ENCODE measurements around the gene SAMD13. TPM values are rescaled to one million over a fixed set of nuclear protein-coding genes. Genes with fewer than 3 reads are reported as not detected.

Gene SAMD13
- total RNA-seq, 6 experiments from 2014 or later: 0.40 to 0.68 (median 0.47) TPM; not detected in 3

- H3K4me3 ChIP-seq: no peak overlapping the region
- H3K27ac ChIP-seq: no peak overlapping the region
- no peak for ATAC-seq
- H3K9me3 ChIP-seq: no peaks in the 10 kb centered on the region
- no peak for DNase-seq
- no peak for TF ChIP-seq CTCF (IDR thresholded peaks at IDR 0.05)
- H3K4me1 ChIP-seq: no peaks in the 10 kb centered on the region
- intact Hi-C loops (cut with DNase I): no loop called here
- WGBS (ENCODE audit: insufficient coverage, low coverage, low lambda C conversion rate, missing lambda C conversion rate): 88% methylated on average over 2 of the region's 2 CpGs
- H3K27me3 ChIP-seq: no peaks in the 10 kb centered on the region
- H3K36me3 ChIP-seq: no peaks in the 10 kb centered on the region
Measured at GRCh38 chr1:84330125-84330984, 28.8 kb downstream of the SAMD13 start.

- H3K27me3 ChIP-seq: no peaks in the 10 kb centered on the region
- WGBS (ENCODE audit: insufficient coverage, low coverage, low lambda C conversion rate, missing lambda C conversion rate): 53% methylated on average over 3 of the region's 3 CpGs
- TF ChIP-seq CTCF (IDR thresholded peaks at IDR 0.05) (no peak), POLR2A (IDR thresholded peaks at IDR 0.05) (no peak)
- DNase-seq (no peak), ATAC-seq (no peak)
- H3K4me3 ChIP-seq: no peak overlapping the region
- no peaks in the 10 kb centered on the region for H3K4me1 ChIP-seq
- no peaks in the 10 kb centered on the region for H3K9me3 ChIP-seq
- no peak overlapping the region for H3K27ac ChIP-seq
- intact Hi-C loops (cut with DNase I): no loop called here
- no peaks in the 10 kb centered on the region for H3K36me3 ChIP-seq
Measured at GRCh38 chr1:84339503-84339902, 38.0 kb downstream of the SAMD13 start.

DNA sequence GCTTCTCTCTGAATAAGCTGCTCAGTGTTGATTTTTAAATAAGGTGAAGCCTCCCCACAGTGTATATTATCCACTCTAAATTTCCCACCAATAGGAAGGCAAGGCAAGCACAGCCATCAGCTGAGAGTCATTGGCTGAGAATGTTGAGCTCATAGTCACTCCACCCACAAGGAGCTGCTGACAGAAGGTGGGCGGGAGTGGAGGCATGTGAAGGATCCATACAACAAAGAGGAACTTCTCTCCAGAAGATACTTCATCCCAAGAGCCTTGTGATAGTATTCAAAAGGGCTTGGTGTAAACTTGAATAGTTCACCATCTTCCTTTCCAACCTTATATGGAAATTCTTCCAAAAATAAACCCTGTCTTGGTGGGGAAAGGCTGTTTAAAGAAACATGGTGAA lies 42.8 kb downstream of the SAMD13 start:
- Histone ChIP-seq H3K4me1 (no peaks in the 10 kb centered on the region), H3K4me3 (no peak overlapping the region), H3K27ac (no peak overlapping the region), H3K36me3 (no peaks in the 10 kb centered on the region), H3K9me3 (no peaks in the 10 kb centered on the region), H3K27me3 (no peaks in the 10 kb centered on the region)
- intact Hi-C loops (cut with DNase I): no loop called here
- ATAC-seq (no peak), DNase-seq (no peak)
- WGBS (ENCODE audit: insufficient coverage, low coverage, low lambda C conversion rate, missing lambda C conversion rate): no CpG with 5 or more reads among the region's 1 CpG
- no peak for TF ChIP-seq CTCF (IDR thresholded peaks at IDR 0.05)
- no peak for TF ChIP-seq POLR2A (IDR thresholded peaks at IDR 0.05)

DNA sequence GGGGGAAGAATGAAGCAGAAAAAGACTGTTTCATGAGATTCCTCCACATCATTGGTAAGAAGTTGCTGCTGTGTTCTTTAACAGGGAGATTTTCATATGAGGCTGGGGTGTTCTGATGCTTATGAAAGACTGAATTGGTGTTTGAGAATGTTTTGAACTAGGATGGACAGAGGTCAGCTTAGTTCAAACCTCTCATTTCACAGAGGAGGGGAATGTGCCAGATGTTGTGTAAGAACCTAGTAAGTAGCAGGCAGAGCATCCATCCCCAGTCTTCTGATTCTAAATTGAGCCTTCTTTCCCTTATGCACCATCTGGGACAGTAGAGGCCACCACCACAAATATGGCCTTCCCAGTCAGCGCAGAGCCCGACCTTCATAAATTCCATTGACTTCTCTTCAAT lies 43.7 kb downstream of the SAMD13 start:
- 86% methylated on average over 2 of the region's 2 CpGs for WGBS (ENCODE audit: insufficient coverage, low coverage, low lambda C conversion rate, missing lambda C conversion rate)
- no peak for ATAC-seq

More for the DNA sequence above, 43.7 kb downstream of the SAMD13 start:
- no peak for TF ChIP-seq CTCF (IDR thresholded peaks at IDR 0.05)
- TF ChIP-seq POLR2A (IDR thresholded peaks at IDR 0.05): no peak
- Histone ChIP-seq H3K9me3 (no peaks in the 10 kb centered on the region), H3K4me1 (no peaks in the 10 kb centered on the region), H3K27me3 (no peaks in the 10 kb centered on the region), H3K27ac (no peak overlapping the region), H3K36me3 (no peaks in the 10 kb centered on the region), H3K4me3 (no peak overlapping the region)
- intact Hi-C loops (cut with DNase I): no loop called here
- no peak for DNase-seq

All from right lobe of liver (tissue), 6 donors.